GM23338 (cell line): ENCODE results near the gene IFNLR1. TPM values are rescaled to one million over a fixed set of nuclear protein-coding genes. Genes with fewer than 3 reads are reported as not detected.
A peak's percentile ranks its signal among the peaks of the same experiment; 100 is the strongest.

Source experiments
- ATAC-seq: fragments of 200-7000 bp; cut with Tn5 transposase; 3 replicates; pipeline ENCODE4 v1.9.1; 2020
- DNase-seq: peaks from one replicate; pipeline ENCODE4 v3.0.0-alpha.2; 2015; ENCODE audit warnings: low spot score
- H2AFZ ChIP-seq: fragments of 200-600 bp; sonication (generic); 2 replicates; pipeline ENCODE4 v1.8.0; 2016; ENCODE audit warnings: antibody characterized with exemption, mild to moderate bottlenecking, moderate library complexity
- H3F3A ChIP-seq: fragments of 200-600 bp; sonication (generic); replicated peaks from 2 replicates; pipeline ENCODE4 v1.8.0; 2017; ENCODE audit warnings: antibody characterized with exemption, mixed run types, low read depth
- H3K27ac ChIP-seq: fragments of 200-600 bp; sonication (generic); 2 replicates; pipeline ENCODE4 v1.6.1; 2016; ENCODE audit warnings: low read depth
- H3K27me3 ChIP-seq: fragments of 200-600 bp; sonication (generic); 2 replicates; pipeline ENCODE4 v1.8.0; 2016; ENCODE audit warnings: mild to moderate bottlenecking, mixed run types, moderate library complexity; ENCODE audit not compliant: insufficient read depth
- H3K36me3 ChIP-seq: fragments of 200-600 bp; sonication (generic); 2 replicates; pipeline ENCODE4 v1.8.0; 2016; ENCODE audit warnings: mild to moderate bottlenecking; ENCODE audit not compliant: insufficient read depth
- H3K4me1 ChIP-seq: fragments of 200-600 bp; sonication (generic); 2 replicates; pipeline ENCODE4 v1.8.0; 2016; ENCODE audit warnings: mild to moderate bottlenecking, moderate library complexity; ENCODE audit not compliant: insufficient read depth
- H3K4me2 ChIP-seq: fragments of 200-600 bp; sonication (generic); 2 replicates; pipeline ENCODE4 v1.7.1; 2017; ENCODE audit warnings: mixed run types
- H3K4me3 ChIP-seq: fragments of 200-600 bp; sonication (generic); 2 replicates; pipeline ENCODE4 v1.6.1; 2016; ENCODE audit warnings: mixed run types
- H3K79me2 ChIP-seq: fragments of 200-600 bp; sonication (generic); replicated peaks from 2 replicates; pipeline ENCODE4 v1.8.0; 2017; ENCODE audit warnings: mild to moderate bottlenecking; ENCODE audit not compliant: insufficient read depth
- H3K9me2 ChIP-seq: fragments of 200-600 bp; sonication (generic); 2 replicates; pipeline ENCODE4 v1.8.0; 2017; ENCODE audit not compliant: insufficient read depth
- H4K20me1 ChIP-seq: fragments of 200-600 bp; sonication (generic); replicated peaks from 2 replicates; pipeline ENCODE4 v1.8.0; 2017; ENCODE audit warnings: mild to moderate bottlenecking; ENCODE audit not compliant: insufficient read depth
- H3K27ac Mint-ChIP-seq: 2 replicates; pipeline ENCODE4 v1.8.0; 2020; ENCODE audit warnings: inconsistent platforms, mild to moderate bottlenecking, moderate library complexity, mixed read lengths
- H3K27me3 Mint-ChIP-seq: 3 replicates; pipeline ENCODE4 v1.8.0; 2022; ENCODE audit warnings: low read depth, mild to moderate bottlenecking, moderate library complexity, mixed read lengths, inconsistent platforms; ENCODE audit not compliant: insufficient read depth, poor library complexity
- H3K36me3 Mint-ChIP-seq: 3 replicates; pipeline ENCODE4 v1.8.0; 2021; ENCODE audit warnings: low read depth, mild to moderate bottlenecking, inconsistent platforms, moderate library complexity, mixed read lengths
- H3K4me1 Mint-ChIP-seq: 3 replicates; pipeline ENCODE4 v1.8.0; 2020; ENCODE audit warnings: mild to moderate bottlenecking, inconsistent platforms, mixed read lengths
- H3K4me3 Mint-ChIP-seq: 3 replicates; pipeline ENCODE4 v1.8.0; 2021; ENCODE audit warnings: moderate library complexity, mild to moderate bottlenecking, inconsistent platforms, mixed read lengths
- H3K9me3 Mint-ChIP-seq: 3 replicates; pipeline ENCODE4 v1.8.0; 2020; ENCODE audit warnings: moderate library complexity, mild to moderate bottlenecking, inconsistent platforms, mixed read lengths
- CREB1 ChIP-seq: fragments of 250-450 bp; sonication (Bioruptor Pico); IDR thresholded peaks from 2 replicates; pipeline ENCODE4 v1.5.0; 2020; ENCODE audit warnings: low read depth, mild to moderate bottlenecking, moderate library complexity
- CTCF ChIP-seq, 2 experiments: fragments of 200-600 bp in 1 of 2; sonication (generic) in 1 of 2; conservative IDR thresholded peaks; 2 replicates each; pipeline versions ENCODE4 v1.5.1 to v1.6.1; 2016 to 2017; ENCODE audit warnings: antibody characterized with exemption in 2 of 2, low read depth in 2 of 2, mild to moderate bottlenecking in 2 of 2, moderate library complexity in 1 of 2
- ETS1 ChIP-seq: IDR thresholded peaks from 2 replicates; pipeline ENCODE4 v1.6.1; 2016; ENCODE audit warnings: antibody characterized with exemption
- EZH2 ChIP-seq: fragments of 200-600 bp; sonication (generic); IDR thresholded peaks from one replicate; pipeline ENCODE4 v1.8.0; 2017; ENCODE audit warnings: antibody characterized with exemption, mild to moderate bottlenecking, low read depth; ENCODE audit not compliant: unreplicated experiment
- EZH2phosphoT487 ChIP-seq: fragments of 200-600 bp; sonication (generic); IDR thresholded peaks from one replicate; pipeline ENCODE4 v1.8.1; 2018; ENCODE audit warnings: antibody characterized with exemption; ENCODE audit not compliant: unreplicated experiment
- JUNB ChIP-seq: IDR thresholded peaks from one replicate; pipeline ENCODE4 v1.6.1; 2016; ENCODE audit warnings: antibody characterized with exemption; ENCODE audit not compliant: unreplicated experiment
- NANOG ChIP-seq: IDR thresholded peaks from 2 replicates; pipeline ENCODE4 v1.6.1; 2016; ENCODE audit warnings: antibody characterized with exemption, borderline replicate concordance
- POLR2AphosphoS5 ChIP-seq: IDR thresholded peaks from 2 replicates; pipeline ENCODE4 v1.6.1; 2016; ENCODE audit warnings: antibody characterized with exemption, low read depth
- STAT1 ChIP-seq: IDR thresholded peaks from one replicate; pipeline ENCODE4 v1.6.1; 2016; ENCODE audit warnings: antibody characterized with exemption; ENCODE audit not compliant: unreplicated experiment
- ZNF114 ChIP-seq: fragments of 250-450 bp; sonication (Bioruptor Pico); IDR thresholded peaks from 2 replicates; pipeline ENCODE4 v1.5.0; 2020; ENCODE audit warnings: mild to moderate bottlenecking, moderate library complexity
- ZNF331 ChIP-seq: fragments of 250-450 bp; sonication (Bioruptor Pico); IDR thresholded peaks from 2 replicates; pipeline ENCODE4 v1.5.0; 2020; ENCODE audit warnings: low read depth, mild to moderate bottlenecking, moderate library complexity
- ZNF462 ChIP-seq: fragments of 250-450 bp; sonication (Bioruptor Pico); IDR thresholded peaks from 2 replicates; pipeline ENCODE4 v1.5.0; 2020; ENCODE audit warnings: mild to moderate bottlenecking, moderate library complexity
- polyA plus RNA-seq: library from polyadenylated mRNA; unstranded; fragments of >200 nt; fragmentation: Nextera tagmentation; extraction: Ambion mirVana; gene quantifications from 2 replicates; pipeline ENCODE4 v1.2.1, GENCODE V29; 2016
- total RNA-seq: library from RNA; depleted of rRNA; stranded (reverse); fragments of >200 nt; shearing (Covaris generic); gene quantifications from 2 replicates; pipeline ENCODE4 v1.2.3, GENCODE V29; 2014
- TF ChIP-seq, protein P1 (sequence below): IDR thresholded peaks from one replicate; pipeline ENCODE4 v1.6.1; 2018; ENCODE audit warnings: antibody characterized with exemption; ENCODE audit not compliant: unreplicated experiment

Gene IFNLR1
- total and polyA plus RNA-seq, 2 experiments from 2014 or later, result 4.2 to 6.2 TPM

DNA sequence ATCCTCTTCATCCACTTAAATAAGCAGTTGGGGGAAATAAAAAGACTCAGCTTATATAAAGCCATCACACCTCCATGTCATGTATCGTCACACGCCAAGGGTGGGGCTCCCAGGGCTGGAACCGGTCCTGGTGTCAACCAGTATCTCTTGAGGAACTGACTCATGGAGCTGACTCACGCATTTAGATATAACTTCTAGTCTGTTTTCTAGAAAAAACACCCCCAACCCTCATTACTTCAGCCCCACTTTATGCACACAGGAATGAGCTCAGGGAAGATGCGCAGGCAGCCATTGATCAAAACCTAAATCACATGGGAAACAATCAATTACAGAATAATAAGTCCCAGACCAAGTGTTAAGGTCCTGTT lies 37.2 kb downstream of the IFNLR1 start:
- H3K27ac ChIP-seq, result no peak overlapping the region
- H3K27me3 Mint-ChIP-seq, result peaks cover 26% of the 10 kb centered on the region

More for the DNA sequence above, 37.2 kb downstream of the IFNLR1 start:
- no peaks in the 10 kb centered on the region for H3K27me3 ChIP-seq
- peak overlapping the region; percentile 74 for H3K4me2 ChIP-seq
- Mint-ChIP-seq H3K36me3 (no peaks in the 10 kb centered on the region), H3K4me3 (peak overlapping the region; percentile 64), H3K27ac (no peak overlapping the region), H3K4me1 (peaks cover 38% of the 10 kb centered on the region), H3K9me3 (no peaks in the 10 kb centered on the region)
- H2AFZ ChIP-seq, result no peak overlapping the region
- H3K9me2 ChIP-seq, result no peaks in the 10 kb centered on the region
- no peaks in the 10 kb centered on the region for H3F3A ChIP-seq
- H3K36me3 ChIP-seq, result no peaks in the 10 kb centered on the region
- TF ChIP-seq ZNF462 (CRISPR knock-in tag) (no peak), ETS1 (no peak), JUNB (no peak), ZNF114 (CRISPR knock-in tag) (no peak), CTCF (conservative IDR thresholded peaks at IDR 0.05; ENCODE audit: low read depth in 2 of 2) (no peak), STAT1 (no peak), POLR2AphosphoS5 (no peak), EZH2phosphoT487 (no peak), EZH2 (no peak), ZNF331 (no peak), NANOG (no peak), CREB1 (no peak)
- TF ChIP-seq, protein P1, sequence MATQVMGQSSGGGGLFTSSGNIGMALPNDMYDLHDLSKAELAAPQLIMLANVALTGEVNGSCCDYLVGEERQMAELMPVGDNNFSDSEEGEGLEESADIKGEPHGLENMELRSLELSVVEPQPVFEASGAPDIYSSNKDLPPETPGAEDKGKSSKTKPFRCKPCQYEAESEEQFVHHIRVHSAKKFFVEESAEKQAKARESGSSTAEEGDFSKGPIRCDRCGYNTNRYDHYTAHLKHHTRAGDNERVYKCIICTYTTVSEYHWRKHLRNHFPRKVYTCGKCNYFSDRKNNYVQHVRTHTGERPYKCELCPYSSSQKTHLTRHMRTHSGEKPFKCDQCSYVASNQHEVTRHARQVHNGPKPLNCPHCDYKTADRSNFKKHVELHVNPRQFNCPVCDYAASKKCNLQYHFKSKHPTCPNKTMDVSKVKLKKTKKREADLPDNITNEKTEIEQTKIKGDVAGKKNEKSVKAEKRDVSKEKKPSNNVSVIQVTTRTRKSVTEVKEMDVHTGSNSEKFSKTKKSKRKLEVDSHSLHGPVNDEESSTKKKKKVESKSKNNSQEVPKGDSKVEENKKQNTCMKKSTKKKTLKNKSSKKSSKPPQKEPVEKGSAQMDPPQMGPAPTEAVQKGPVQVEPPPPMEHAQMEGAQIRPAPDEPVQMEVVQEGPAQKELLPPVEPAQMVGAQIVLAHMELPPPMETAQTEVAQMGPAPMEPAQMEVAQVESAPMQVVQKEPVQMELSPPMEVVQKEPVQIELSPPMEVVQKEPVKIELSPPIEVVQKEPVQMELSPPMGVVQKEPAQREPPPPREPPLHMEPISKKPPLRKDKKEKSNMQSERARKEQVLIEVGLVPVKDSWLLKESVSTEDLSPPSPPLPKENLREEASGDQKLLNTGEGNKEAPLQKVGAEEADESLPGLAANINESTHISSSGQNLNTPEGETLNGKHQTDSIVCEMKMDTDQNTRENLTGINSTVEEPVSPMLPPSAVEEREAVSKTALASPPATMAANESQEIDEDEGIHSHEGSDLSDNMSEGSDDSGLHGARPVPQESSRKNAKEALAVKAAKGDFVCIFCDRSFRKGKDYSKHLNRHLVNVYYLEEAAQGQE, result no peak
- H3K4me1 ChIP-seq, result peaks cover 16% of the 10 kb centered on the region; the same call in 1 of the 2 replicates
- ATAC-seq (no peak), DNase-seq (no peak)
- H3K79me2 ChIP-seq, result 0 out of 2 replicates have a peak, but pooled peaks cover 9% of the 10 kb centered on the region
- peak overlapping the region; percentile 37; the same call in 1 of the 2 replicates for H3K4me3 ChIP-seq
- H4K20me1 ChIP-seq, result no peaks in the 10 kb centered on the region
